ENCODE data around the gene TAX1BP3.
A peak's percentile ranks its signal among the peaks of the same experiment; 100 is the strongest.

Gene TAX1BP3

GRCh38 chr17:3660311-3660891, 8.0 kb downstream of the TAX1BP3 start:
- FAIRE-seq = no peak
- DNase-seq (ENCODE audit: insufficient read length, low spot score) = no peak

GRCh38 chr17:3659541-3660111, 8.8 kb downstream of the TAX1BP3 start:
- peak; percentile 65 for FAIRE-seq
- DNase-seq (ENCODE audit: insufficient read length, low spot score) = peak; percentile 84

- FAIRE-seq = no peak
Measured at GRCh38 chr17:3658784-3659449, 9.5 kb downstream of the TAX1BP3 start.

GRCh38 chr17:3657874-3658783, 10.2 kb downstream of the TAX1BP3 start:
- DNase-seq (ENCODE audit: insufficient read length, low spot score) = no peak
- FAIRE-seq = peak; percentile 67

More at GRCh38 chr17:3658784-3659449, 9.5 kb downstream of the TAX1BP3 start:
- no peak for DNase-seq (ENCODE audit: insufficient read length, low spot score)

GRCh38 chr17:3657588-3657869, 10.8 kb downstream of the TAX1BP3 start:
- FAIRE-seq (no peak), DNase-seq (ENCODE audit: insufficient read length, low spot score) (no peak)

GRCh38 chr17:3656755-3657587, 11.4 kb downstream of the TAX1BP3 start:
- DNase-seq (ENCODE audit: insufficient read length, low spot score) (no peak), FAIRE-seq (no peak)

GRCh38 chr17:3656353-3656752, 12.0 kb downstream of the TAX1BP3 start:
- no peak for DNase-seq (ENCODE audit: insufficient read length, low spot score)
- no peak for FAIRE-seq

- no peak for DNase-seq (ENCODE audit: insufficient read length, low spot score)
- FAIRE-seq = no peak
Measured at GRCh38 chr17:3655766-3656165, 12.6 kb downstream of the TAX1BP3 start.

GRCh38 chr17:3647769-3648555, 20.4 kb downstream of the TAX1BP3 start:
- no peak for DNase-seq (ENCODE audit: insufficient read length, low spot score)

GRCh38 chr17:3647251-3647650, 21.1 kb downstream of the TAX1BP3 start:
- peak; percentile 13 for FAIRE-seq

More at GRCh38 chr17:3647769-3648555, 20.4 kb downstream of the TAX1BP3 start:
- no peak for FAIRE-seq

GRCh38 chr17:3645310-3645709, 23.1 kb downstream of the TAX1BP3 start:
- FAIRE-seq (no peak), DNase-seq (ENCODE audit: insufficient read length, low spot score) (no peak)

More at GRCh38 chr17:3647251-3647650, 21.1 kb downstream of the TAX1BP3 start:
- DNase-seq (ENCODE audit: insufficient read length, low spot score) = no peak

- DNase-seq (ENCODE audit: insufficient read length, low spot score) = no peak
- FAIRE-seq = no peak
Measured at GRCh38 chr17:3643889-3644349, 24.5 kb downstream of the TAX1BP3 start.

- FAIRE-seq = peak; percentile 48
- no peak for DNase-seq (ENCODE audit: insufficient read length, low spot score)
Measured at GRCh38 chr17:3641717-3642486, 26.5 kb downstream of the TAX1BP3 start.

GRCh38 chr17:3641014-3641413, 27.4 kb downstream of the TAX1BP3 start:
- DNase-seq (ENCODE audit: insufficient read length, low spot score) (no peak), FAIRE-seq (no peak)

- FAIRE-seq (peak; percentile 36), DNase-seq (ENCODE audit: insufficient read length, low spot score) (no peak)
Measured at GRCh38 chr17:3639981-3640596, 28.3 kb downstream of the TAX1BP3 start.

GRCh38 chr17:3636908-3637373, 31.4 kb downstream of the TAX1BP3 start:
- DNase-seq (ENCODE audit: insufficient read length, low spot score) (no peak), FAIRE-seq (no peak)

GRCh38 chr17:3636154-3636907, 32.0 kb downstream of the TAX1BP3 start, which contains the start of the genes CTNS and SHPK:
CTNS (plus strand) TSS chr17:3636760; CDS start chr17:3640207, 3,447 bp downstream.
SHPK (minus strand) TSS chr17:3636250; CDS start chr17:3636219, 31 bp downstream.
- DNase-seq (ENCODE audit: insufficient read length, low spot score) (peak; percentile 99), FAIRE-seq (peak; percentile 83)

All from HTR-8/SVneo (cell line).